Iris pigment epithelial cell (primary cell): ENCODE data around the gene ARHGAP35.

ENCODE experiments used
- DNase-seq: peaks from one replicate; pipeline ENCODE4 v3.0.0-alpha.2; 2011; ENCODE audit warnings: low read depth

Gene ARHGAP35

DNA sequence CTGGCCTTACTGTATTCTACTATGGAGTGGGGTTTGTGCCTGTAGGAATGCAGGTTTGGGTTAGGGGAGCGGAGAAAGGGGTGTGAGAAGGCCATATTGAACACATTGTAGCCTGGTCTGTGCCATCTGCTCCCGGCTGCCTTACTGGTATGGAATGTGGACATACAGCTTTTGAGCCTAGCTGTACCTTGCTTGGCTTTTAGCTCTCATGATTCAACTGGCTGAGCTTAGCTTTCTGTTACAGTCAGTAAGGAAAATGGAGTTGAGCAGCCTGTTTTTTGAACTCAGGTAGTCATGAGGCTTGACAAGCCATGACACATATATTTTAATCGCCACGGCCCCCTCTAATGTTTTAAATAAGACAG is 41.6 kb downstream of the ARHGAP35 start:
- DNase-seq: peak; percentile 41

GRCh38 chr19:46903458-46903857 is 42.7 kb downstream of the ARHGAP35 start:
- no peak for DNase-seq

- peak; percentile 74 for DNase-seq
These were observed 43.6 kb downstream of the ARHGAP35 start for GRCh38 chr19:46904114-46905060.

DNA sequence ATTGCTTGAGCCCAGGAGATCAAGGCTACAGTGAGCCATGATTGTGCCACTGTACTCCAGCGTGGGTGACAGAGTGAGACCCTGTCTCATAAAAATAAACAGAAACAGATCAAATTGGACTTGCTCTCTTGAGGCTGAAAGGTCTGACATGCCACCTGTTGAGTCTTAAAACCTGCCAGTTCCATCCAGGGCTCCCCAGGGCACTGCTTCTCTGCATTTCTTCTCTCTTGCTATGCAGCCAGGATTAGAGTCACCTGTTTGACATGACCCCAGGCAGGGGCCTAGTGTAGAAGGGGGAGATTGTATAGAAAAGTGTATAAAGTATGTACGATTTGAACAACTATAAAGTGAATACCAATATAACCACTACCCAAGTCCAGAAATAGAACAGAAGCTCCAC is 45.4 kb downstream of the ARHGAP35 start:
- DNase-seq: no peak

- no peak for DNase-seq
These were observed 47.1 kb downstream of the ARHGAP35 start for GRCh38 chr19:46907880-46908279.

GRCh38 chr19:46909356-46909755 is 48.6 kb downstream of the ARHGAP35 start:
- DNase-seq: no peak
